NK-92 (cell line): ENCODE measurements around the gene PANX2.

ENCODE experiments used
- DNase-seq: peaks from one replicate; lab custom pipeline; 2025; ENCODE audit not compliant: unreplicated experiment; lab: John Stamatoyannopoulos, UW

PANX2 gene

DNA sequence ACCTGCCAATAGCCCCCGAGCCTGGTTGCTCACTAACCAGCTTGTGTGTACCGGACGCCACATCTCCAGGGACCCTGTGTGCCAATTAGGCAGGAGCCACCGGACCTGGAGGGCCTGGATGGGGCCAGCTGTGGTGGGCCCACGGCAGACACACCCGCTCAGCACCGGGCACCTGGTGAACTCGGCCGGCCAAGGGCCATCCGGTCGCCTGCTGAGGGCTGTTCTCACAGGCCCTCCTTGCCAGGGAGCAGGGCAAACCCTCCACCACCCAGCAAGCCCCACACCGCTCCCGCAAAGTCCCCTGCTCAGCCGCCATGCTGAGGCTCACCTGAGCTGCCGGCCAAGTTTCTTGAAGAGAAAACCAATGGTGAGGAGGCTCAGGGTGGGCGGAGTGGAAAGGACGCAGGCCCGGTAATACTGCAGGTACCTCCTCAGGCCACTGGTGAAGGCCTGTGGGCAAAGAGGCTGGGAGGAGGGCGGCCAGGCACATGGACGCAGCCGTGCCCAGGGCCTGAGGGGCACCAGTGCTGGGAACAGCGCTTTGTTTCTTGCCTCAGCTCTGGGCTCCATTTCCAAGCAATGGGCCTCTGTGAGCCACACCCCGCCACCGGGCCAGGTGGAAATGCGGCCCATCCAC, 57.2 kb downstream of the PANX2 start:
- DNase-seq: no peak

DNA sequence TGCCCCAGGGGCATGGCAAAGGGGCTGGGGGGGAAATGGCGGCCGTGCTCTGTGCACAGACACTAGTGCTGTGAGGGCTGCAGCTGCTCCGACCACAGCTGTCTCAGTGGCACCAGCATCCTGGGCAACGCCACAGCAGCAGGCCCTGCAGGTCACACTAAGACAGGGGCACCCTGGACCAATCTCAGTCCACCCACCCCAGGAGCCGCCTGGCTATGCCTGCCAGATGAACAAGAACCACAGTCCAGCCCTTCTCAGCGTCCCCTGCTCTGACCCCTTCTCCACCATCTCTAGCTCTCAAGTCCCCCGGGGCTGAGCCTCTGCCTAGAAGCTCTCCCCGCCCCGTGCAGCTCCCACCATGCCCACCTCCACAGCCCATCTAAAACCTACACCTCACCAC, 57.8 kb downstream of the PANX2 start:
- no peak for DNase-seq

- DNase-seq: no peak
Observed at GRCh38 chr22:50229370-50229769, 58.8 kb downstream of the PANX2 start.
